Neural progenitor cell (in vitro differentiated cells): ENCODE results near the gene AMT.

Experiments used
- EZH2 ChIP-seq: fragments of 200-600 bp; sonication (generic); IDR thresholded peaks from 2 replicates; pipeline ENCODE4 v1.6.1; 2017; ENCODE audit warnings: antibody characterized with exemption, mild to moderate bottlenecking, moderate library complexity
- EZH2phosphoT487 ChIP-seq: fragments of 200-600 bp; sonication (generic); IDR thresholded peaks from 2 replicates; pipeline ENCODE4 v1.6.1; 2017; ENCODE audit warnings: antibody characterized with exemption
- TF ChIP-seq, protein P1 (sequence below): fragments of 200-600 bp; sonication (generic); IDR thresholded peaks from 2 replicates; pipeline ENCODE4 v1.5.1; 2017; ENCODE audit warnings: antibody characterized with exemption, mild to moderate bottlenecking

DNA sequence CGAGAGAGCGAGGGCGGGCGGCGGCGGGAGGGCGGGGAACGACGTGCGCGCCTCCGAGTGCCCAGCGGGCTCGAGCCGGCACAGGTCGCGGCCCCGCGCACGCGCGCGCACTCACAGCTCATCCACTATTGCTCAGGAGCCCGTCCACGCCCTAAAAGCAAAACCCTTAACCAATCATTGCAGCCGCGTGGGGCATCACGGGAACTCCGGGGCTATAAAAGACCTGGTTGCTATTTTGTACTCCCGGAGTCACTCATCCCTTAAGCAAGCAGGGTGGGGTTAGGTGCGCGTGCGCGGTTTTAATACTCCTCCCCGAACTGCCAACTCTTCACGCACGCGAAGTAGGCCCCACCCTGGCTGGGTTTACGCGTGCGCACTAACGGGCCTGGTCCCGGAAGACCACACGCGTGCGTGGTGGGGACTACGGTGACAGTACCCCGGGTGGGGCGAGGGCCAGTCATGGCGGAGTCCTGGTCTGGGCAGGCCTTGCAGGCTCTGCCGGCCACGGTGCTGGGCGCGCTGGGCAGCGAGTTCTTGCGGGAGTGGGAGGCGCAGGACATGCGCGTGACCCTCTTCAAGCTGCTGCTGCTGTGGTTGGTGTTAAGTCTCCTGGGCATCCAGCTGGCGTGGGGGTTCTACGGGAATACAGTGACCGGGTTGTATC, 10.2 kb downstream of the AMT start, which contains the start of the genes RHOA and TCTA:
- no peak for TF ChIP-seq EZH2
- TF ChIP-seq, protein P1, sequence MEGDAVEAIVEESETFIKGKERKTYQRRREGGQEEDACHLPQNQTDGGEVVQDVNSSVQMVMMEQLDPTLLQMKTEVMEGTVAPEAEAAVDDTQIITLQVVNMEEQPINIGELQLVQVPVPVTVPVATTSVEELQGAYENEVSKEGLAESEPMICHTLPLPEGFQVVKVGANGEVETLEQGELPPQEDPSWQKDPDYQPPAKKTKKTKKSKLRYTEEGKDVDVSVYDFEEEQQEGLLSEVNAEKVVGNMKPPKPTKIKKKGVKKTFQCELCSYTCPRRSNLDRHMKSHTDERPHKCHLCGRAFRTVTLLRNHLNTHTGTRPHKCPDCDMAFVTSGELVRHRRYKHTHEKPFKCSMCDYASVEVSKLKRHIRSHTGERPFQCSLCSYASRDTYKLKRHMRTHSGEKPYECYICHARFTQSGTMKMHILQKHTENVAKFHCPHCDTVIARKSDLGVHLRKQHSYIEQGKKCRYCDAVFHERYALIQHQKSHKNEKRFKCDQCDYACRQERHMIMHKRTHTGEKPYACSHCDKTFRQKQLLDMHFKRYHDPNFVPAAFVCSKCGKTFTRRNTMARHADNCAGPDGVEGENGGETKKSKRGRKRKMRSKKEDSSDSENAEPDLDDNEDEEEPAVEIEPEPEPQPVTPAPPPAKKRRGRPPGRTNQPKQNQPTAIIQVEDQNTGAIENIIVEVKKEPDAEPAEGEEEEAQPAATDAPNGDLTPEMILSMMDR = no peak
- no peak for TF ChIP-seq EZH2phosphoT487
